Heart left ventricle (tissue), 16 donors: ENCODE data around the gene PRKCH. TPM values are rescaled to one million over a fixed set of nuclear protein-coding genes. Genes with fewer than 3 reads are reported as not detected.

Experiments used
- ATAC-seq, 4 donors: fragments of 200-7000 bp; cut with Tn5 transposase; one replicate each; pipeline ENCODE4 v1.9.1; 2020 to 2022; ENCODE audit warnings: moderate library complexity in 4 of 4, mild to moderate bottlenecking in 3 of 4, moderate number of reproducible peaks in 1 of 4
- DNase-seq, 5 donors: peaks; one replicate each; pipeline ENCODE4 v3.0.0-alpha.2; 2020
- H3K27ac ChIP-seq, 12 donors: fragments of 200-600 bp; sonication (generic) in 4 of 12; one replicate each; pipeline versions ENCODE4 v1.5.0 to v1.8.0; 2016 to 2022; ENCODE audit warnings: mild to moderate bottlenecking in 2 of 12
- H3K27me3 ChIP-seq, 9 donors: fragments of 200-600 bp; sonication (generic) in 2 of 9; one replicate each; pipeline versions ENCODE4 v1.5.1 to v1.8.0; 2016 to 2022; ENCODE audit warnings: mild to moderate bottlenecking in 3 of 9
- H3K36me3 ChIP-seq, 9 donors: fragments of 200-600 bp; sonication (generic) in 2 of 9; one replicate each; pipeline versions ENCODE4 v1.5.0 to v1.8.0; 2018 to 2022; ENCODE audit warnings: mild to moderate bottlenecking in 2 of 9
- H3K4me1 ChIP-seq, 12 donors: fragments of 200-600 bp; sonication (generic) in 4 of 12; one replicate each; pipeline versions ENCODE4 v1.5.0 to v1.8.0; 2016 to 2022; ENCODE audit warnings: mild to moderate bottlenecking in 3 of 12
- H3K4me3 ChIP-seq, 12 donors: fragments of 200-600 bp; sonication (generic) in 4 of 12; one replicate each; pipeline versions ENCODE4 v1.5.0 to v1.8.0; 2017 to 2022; ENCODE audit warnings: mild to moderate bottlenecking in 9 of 12, moderate library complexity in 4 of 12
- H3K9me3 ChIP-seq, 12 donors: fragments of 200-600 bp; sonication (generic) in 4 of 12; one replicate each; pipeline versions ENCODE4 v1.5.0 to v1.8.0; 2016 to 2022; ENCODE audit warnings: mild to moderate bottlenecking in 1 of 12
- POLR2A ChIP-seq, 2 donors: fragments of 450-650 bp; IDR thresholded peaks; one replicate each; pipeline ENCODE4 v1.6.1; 2017; ENCODE audit warnings: antibody characterized with exemption in 2 of 2, mild to moderate bottlenecking in 2 of 2, moderate library complexity in 2 of 2
- WGBS, 4 donors: extraction: QIAGEN DNeasy Blood & Tissue Kit in 2 of 4; methylation state at CpG; one replicate each; pipeline versions ENCODE4 v1.1.5 to v1.1.7; 2013 to 2018; 5-methylcytosine and 5-hydroxymethylcytosine counted together
- intact Hi-C, 10 donors: fragments of 100-400 bp; cut with DNase I; formaldehyde crosslinking; loops; one replicate each; pipeline versions ENCODE4 v1.11.1 to v1.14.2; 2022
- polyA plus RNA-seq, 2 donors: library from polyadenylated mRNA; stranded (reverse); fragments of 200-250 nt; gene quantifications; one replicate each; pipeline ENCODE4 v1.2.3, GENCODE V29; 2013
- total RNA-seq, 9 donors: library from RNA; depleted of rRNA in 2 of 9; stranded (reverse); fragments of >200 nt in 2 of 9; fragmentation: NEBNext Ultra II Directional in 3 of 9; extraction: Animal tissue kit (Norgen Biotek cat#: 25700) in 3 of 9; gene quantifications; one replicate each; pipeline versions ENCODE4 v1.1.0 to v1.2.4, GENCODE V29; 2016 to 2023
- TF ChIP-seq, protein P1 (sequence below), 12 donors: fragments of 200-600 bp; sonication (generic) in 4 of 12; IDR thresholded peaks; one replicate each; pipeline versions ENCODE4 v1.5.0 to v1.8.0; 2018 to 2022; ENCODE audit warnings: antibody characterized with exemption in 12 of 12, mild to moderate bottlenecking in 5 of 12
- donor health status: ischemic (EF 13 %, LVEDD 7.1; RV severe dilation, severe dysfunction).
- donor health status: healthy with polysubstance abuse.
- donor health status: DM: no; HTN: yes; CAD: no.
- donor health status: DM: no; HTN: no; CAD: no.
- donor health status: ischemic (EF 25% LVEDD 6.9; RV normal size, moderate dysfunction).
- donor health status: ischemic (EF 25% LVEDD 5.7; RV mildly dilated, moderate dysfunction).
- donor health status: healthy.
- donor health status: DM: yes; HTN: yes; CAD: no.
- donor health status: ischemic (EF 35%, LVEDD 5.7; RV mildly dilated, moderate dysfunction).
- donor health status: nonischemic (EF 11% LVEDD 7.7; RV severe dilation, severe dysfunction).
- donor health status: DM: yes; HTN: yes; CAD: no.
- donor health status: PGD.
- donor health status: ischemic (EF 29% LVEDD 5.4; RV normal size, mild dysfunction).
- donor health status: nonischemic (EF 23%, LVEDD 6.1; RV moderate dilation, normal function).

PRKCH gene
- total and polyA plus RNA-seq, 11 donors, result 6.1 to 49.2 (median 21.7) TPM

DNA sequence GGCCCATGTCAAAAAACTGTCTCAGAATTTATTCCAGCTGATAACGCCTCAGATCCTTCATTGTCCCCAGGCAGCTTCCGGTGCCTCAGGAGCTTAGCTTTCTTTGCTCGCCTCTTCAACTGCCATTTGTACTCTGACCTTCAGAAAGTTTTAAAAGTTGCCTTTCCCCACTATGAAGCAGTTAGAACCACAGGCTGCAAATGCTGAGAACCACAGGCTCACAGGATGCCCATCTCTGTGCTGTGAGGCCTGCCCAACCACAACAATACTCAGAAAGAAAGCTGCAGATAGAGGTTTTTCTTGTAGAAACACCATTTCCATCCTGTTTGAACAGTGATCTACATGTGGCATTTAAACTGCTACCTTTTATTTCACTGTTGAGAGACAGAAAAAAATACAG, 131.1 kb downstream of the PRKCH start:
- 77 to 92% (median 83%) methylated on average over 3 of the region's 3 CpGs for WGBS, 4 donors
- intact Hi-C loops, result loop anchor here in 7 of 10 donors (5.0 to 10.0 kb wide), 5 partner anchors 118 to 672 kb away; partner anchors contain the start of gene PRKCH (in 2 of the 7)
- DNase-seq (no peak), ATAC-seq (no peak)
- H3K36me3 ChIP-seq, result peaks cover 0 to 31% (median 13%) of the 10 kb centered on the region in 9 donors
- H3K9me3 ChIP-seq, result no peaks in the 10 kb centered on the region
- TF ChIP-seq, protein P1, sequence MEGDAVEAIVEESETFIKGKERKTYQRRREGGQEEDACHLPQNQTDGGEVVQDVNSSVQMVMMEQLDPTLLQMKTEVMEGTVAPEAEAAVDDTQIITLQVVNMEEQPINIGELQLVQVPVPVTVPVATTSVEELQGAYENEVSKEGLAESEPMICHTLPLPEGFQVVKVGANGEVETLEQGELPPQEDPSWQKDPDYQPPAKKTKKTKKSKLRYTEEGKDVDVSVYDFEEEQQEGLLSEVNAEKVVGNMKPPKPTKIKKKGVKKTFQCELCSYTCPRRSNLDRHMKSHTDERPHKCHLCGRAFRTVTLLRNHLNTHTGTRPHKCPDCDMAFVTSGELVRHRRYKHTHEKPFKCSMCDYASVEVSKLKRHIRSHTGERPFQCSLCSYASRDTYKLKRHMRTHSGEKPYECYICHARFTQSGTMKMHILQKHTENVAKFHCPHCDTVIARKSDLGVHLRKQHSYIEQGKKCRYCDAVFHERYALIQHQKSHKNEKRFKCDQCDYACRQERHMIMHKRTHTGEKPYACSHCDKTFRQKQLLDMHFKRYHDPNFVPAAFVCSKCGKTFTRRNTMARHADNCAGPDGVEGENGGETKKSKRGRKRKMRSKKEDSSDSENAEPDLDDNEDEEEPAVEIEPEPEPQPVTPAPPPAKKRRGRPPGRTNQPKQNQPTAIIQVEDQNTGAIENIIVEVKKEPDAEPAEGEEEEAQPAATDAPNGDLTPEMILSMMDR (IDR thresholded peaks at IDR 0.05), result no peak
- no peak for TF ChIP-seq POLR2A (IDR thresholded peaks at IDR 0.05)
- H3K4me1 ChIP-seq, result peaks cover 0 to 29% (median 11%) of the 10 kb centered on the region in 12 donors
- no peak overlapping the region for H3K4me3 ChIP-seq
- no peaks in the 10 kb centered on the region for H3K27me3 ChIP-seq
- peak overlapping the region in 1 of 12 donors; percentile 71 for H3K27ac ChIP-seq

DNA sequence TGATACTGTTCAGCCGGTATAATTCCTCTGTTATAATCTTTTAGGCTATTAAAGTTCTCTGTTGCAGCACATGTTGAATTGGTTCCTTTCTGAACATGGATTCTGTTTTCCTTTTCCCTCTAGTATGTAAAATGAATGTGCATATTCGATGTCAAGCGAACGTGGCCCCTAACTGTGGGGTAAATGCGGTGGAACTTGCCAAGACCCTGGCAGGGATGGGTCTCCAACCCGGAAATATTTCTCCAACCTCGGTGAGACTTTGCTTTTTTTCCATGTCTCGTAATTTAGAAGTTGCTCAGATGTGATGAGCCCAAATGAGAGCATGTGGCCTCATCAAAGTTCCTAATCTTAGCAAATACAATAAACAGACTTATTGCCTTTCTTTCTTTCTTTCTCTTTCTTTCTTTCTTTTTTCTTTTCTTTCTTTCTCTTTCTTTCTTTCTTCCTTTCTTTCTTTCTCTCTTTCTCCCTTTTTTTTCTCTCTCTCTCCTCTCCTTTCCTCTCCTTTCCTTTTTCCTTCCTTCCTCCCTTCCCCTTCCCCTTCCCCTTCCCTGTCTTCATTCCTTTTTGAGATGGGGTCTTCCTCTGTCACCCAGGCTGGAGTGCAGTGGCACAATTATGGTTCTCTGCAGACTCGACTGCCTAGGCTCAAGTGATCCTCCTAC, 131.9 kb downstream of the PRKCH start:
- TF ChIP-seq, protein P1 (IDR thresholded peaks at IDR 0.05), result no peak
- no peak for TF ChIP-seq POLR2A (IDR thresholded peaks at IDR 0.05)
- no peaks in the 10 kb centered on the region for H3K27me3 ChIP-seq
- H3K9me3 ChIP-seq, result no peaks in the 10 kb centered on the region
- H3K4me1 ChIP-seq, result peaks cover 0 to 29% (median 11%) of the 10 kb centered on the region in 12 donors
- 91 to 94% (median 92%) methylated on average over 9 of the region's 9 CpGs for WGBS, 4 donors
- no peak for ATAC-seq
- intact Hi-C loops, result loop anchor here in 7 of 10 donors (5.0 to 10.0 kb wide), 5 partner anchors 118 to 672 kb away; partner anchors contain the start of gene PRKCH (in 2 of the 7)
- no peak overlapping the region for H3K4me3 ChIP-seq
- peaks cover 0 to 39% (median 20%) of the 10 kb centered on the region in 9 donors for H3K36me3 ChIP-seq
- peak overlapping the region in 1 of 12 donors; percentile 71 for H3K27ac ChIP-seq
- DNase-seq, result no peak

DNA sequence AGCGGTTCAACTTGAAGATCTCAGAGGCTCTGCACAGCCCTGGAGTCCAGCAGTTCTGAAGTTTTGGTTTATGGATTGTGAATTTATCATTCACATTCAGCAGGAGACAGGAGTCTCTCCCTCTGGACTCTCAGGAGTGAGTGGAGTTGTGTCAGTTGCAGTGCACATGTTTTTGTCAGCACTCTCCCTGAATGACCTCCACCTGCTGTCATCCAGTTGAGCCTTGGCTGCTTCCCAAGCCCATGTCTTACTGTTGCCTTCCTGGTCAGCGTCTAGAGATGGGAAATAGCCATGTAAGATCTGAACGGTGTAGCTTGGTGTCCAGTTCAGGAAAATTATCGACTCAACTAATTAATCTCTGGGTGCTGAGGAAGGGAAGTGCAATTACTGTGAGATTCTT, 133.2 kb downstream of the PRKCH start:
- H3K4me3 ChIP-seq, result no peak overlapping the region
- H3K27ac ChIP-seq, result peak overlapping the region in 4 of 12 donors; percentile 6 to 71 (median 24)
- WGBS, 4 donors, result 21 to 33% (median 28%) methylated on average over 4 of the region's 4 CpGs
- H3K27me3 ChIP-seq, result no peaks in the 10 kb centered on the region
- H3K36me3 ChIP-seq, result peaks cover 0 to 52% (median 27%) of the 10 kb centered on the region in 9 donors
- no peaks in the 10 kb centered on the region for H3K9me3 ChIP-seq
- DNase-seq (peak in 4 of 5 donors; percentile 65 to 84 (median 68)), ATAC-seq (peak; percentile 66 to 87 (median 84))
- peaks cover 0 to 29% (median 11%) of the 10 kb centered on the region in 12 donors for H3K4me1 ChIP-seq
- intact Hi-C loops, result loop anchor here in 7 of 10 donors (5.0 to 10.0 kb wide), 5 partner anchors 120 to 670 kb away; partner anchors contain the start of gene PRKCH (in 2 of the 7)
- TF ChIP-seq, protein P1 (IDR thresholded peaks at IDR 0.05), result no peak
- TF ChIP-seq POLR2A (IDR thresholded peaks at IDR 0.05), result no peak

DNA sequence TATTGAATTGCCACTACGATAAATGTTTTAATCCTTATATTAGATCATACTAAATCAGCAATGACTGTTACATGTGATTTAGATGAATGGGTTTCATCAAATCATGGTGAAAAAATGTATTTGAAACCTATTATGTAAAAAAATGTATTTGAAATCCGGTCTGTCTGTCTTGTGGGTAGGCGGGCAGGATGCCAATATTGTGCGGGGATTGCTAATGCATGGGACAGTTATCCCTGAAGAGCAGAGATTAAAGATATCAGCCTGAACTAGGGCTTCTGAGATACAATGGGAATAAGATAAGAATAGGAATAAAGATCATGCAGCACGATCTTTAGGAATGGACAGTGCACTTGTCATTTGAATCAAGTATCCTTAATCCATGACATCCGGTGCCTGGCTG, 134.0 kb downstream of the PRKCH start:
- 73 to 82% (median 75%) methylated on average over 6 of the region's 6 CpGs for WGBS, 4 donors

More for the DNA sequence above, 134.0 kb downstream of the PRKCH start:
- intact Hi-C loops, result loop anchor here (5.0 to 10.0 kb wide), 7 partner anchors 38 to 672 kb away; partner anchors contain the start of gene PRKCH (in 4 of the 10)
- H3K9me3 ChIP-seq, result no peaks in the 10 kb centered on the region
- peaks cover 0 to 29% (median 11%) of the 10 kb centered on the region in 12 donors for H3K4me1 ChIP-seq
- DNase-seq (no peak), ATAC-seq (no peak)
- H3K4me3 ChIP-seq, result no peak overlapping the region
- no peaks in the 10 kb centered on the region for H3K27me3 ChIP-seq
- no peak overlapping the region for H3K27ac ChIP-seq
- no peak for TF ChIP-seq POLR2A (IDR thresholded peaks at IDR 0.05)
- TF ChIP-seq, protein P1 (IDR thresholded peaks at IDR 0.05), result no peak
- H3K36me3 ChIP-seq, result peaks cover 0 to 49% (median 27%) of the 10 kb centered on the region in 9 donors
